Cardiac muscle cell (in vitro differentiated cells and primary cell): ENCODE results near the gene TNFRSF18. TPM values are rescaled to one million over a fixed set of nuclear protein-coding genes. Genes with fewer than 3 reads are reported as not detected.

ENCODE experiments used
- DNase-seq, 2 donors: peaks; one replicate each; pipeline versions ENCODE4 v3.0.0 to v3.0.0-alpha.2; 2010 to 2017; ENCODE audit warnings: low read depth in 1 of 2, low spot score in 1 of 2
- H3K27ac ChIP-seq: fragments of 200-600 bp; sonication (generic); 2 replicates; pipeline ENCODE4 v1.5.1; 2016
- H3K27me3 ChIP-seq: fragments of 200-600 bp; sonication (generic); 2 replicates; pipeline ENCODE4 v1.6.0; 2016; ENCODE audit warnings: control low read depth
- H3K36me3 ChIP-seq: fragments of 200-600 bp; sonication (generic); 2 replicates; pipeline ENCODE4 v1.5.1; 2016; ENCODE audit warnings: control low read depth
- H3K4me1 ChIP-seq: fragments of 200-600 bp; sonication (generic); 2 replicates; pipeline ENCODE4 v1.8.1; 2017; ENCODE audit warnings: low read depth, mild to moderate bottlenecking, mixed run types
- H3K4me3 ChIP-seq: fragments of 200-600 bp; sonication (generic); 2 replicates; pipeline ENCODE4 v1.5.1; 2016; ENCODE audit warnings: mild to moderate bottlenecking
- H3K9me3 ChIP-seq: fragments of 200-600 bp; sonication (generic); 2 replicates; pipeline ENCODE4 v1.5.1; 2017; ENCODE audit warnings: low read depth, mild to moderate bottlenecking, control low read depth
- CTCF ChIP-seq: IDR thresholded peaks from 2 replicates; pipeline ENCODE4 v1.5.1; 2012; ENCODE audit warnings: low read depth, mild to moderate bottlenecking, low read length
- polyA plus RNA-seq: library from polyadenylated mRNA; unstranded; fragments of >200 nt; fragmentation: Nextera tagmentation; extraction: Ambion mirVana; gene quantifications from 2 replicates; pipeline ENCODE4 v1.2.1, GENCODE V29; 2016
- total RNA-seq: library from RNA; depleted of rRNA; stranded (reverse); fragments of >200 nt; gene quantifications from 2 replicates; pipeline ENCODE4 v1.2.3, GENCODE V29; 2016

Gene TNFRSF18
- total and polyA plus RNA-seq, 2 experiments from 2014 or later, result 0.39 TPM; not detected in 1

DNA sequence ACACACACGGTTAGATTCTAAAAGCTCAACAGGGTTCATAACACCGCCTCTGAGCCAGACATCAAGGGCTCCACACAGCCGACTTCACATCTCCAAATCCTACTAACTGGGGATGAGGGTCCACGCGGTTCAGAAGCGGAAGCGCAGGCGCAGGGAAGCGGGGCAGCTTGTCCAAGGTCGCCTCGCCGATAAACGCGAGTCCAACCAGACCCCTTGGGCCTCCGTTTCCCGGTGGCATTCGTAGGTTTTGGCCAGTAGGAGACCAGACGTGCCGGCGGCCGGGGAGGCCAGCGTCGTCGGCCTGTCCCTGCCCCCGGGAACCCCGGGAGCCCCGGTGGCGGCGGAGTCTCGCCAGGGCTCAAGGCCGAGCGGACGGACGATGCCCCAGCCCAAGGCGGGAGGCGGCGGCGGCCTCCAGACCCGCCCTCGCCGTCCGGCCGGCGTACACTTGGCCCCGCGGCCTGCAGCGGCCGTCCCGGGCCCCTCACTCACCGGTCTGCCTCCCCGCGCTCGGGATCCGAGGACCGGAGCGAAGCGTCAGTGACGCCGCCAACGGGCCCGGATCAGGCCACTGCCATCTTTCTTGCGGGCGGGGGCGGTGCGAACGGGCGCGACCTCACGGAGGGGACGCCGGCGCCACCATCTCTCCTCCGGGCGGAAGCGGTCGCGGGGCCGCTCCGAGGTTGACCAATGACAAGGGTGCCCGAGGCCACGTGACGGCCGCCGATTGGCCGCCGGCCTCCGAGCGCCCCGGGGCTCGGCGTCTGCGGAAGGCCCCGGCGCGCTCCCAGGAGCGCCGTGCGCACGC lies 25.2 kb upstream of the TNFRSF18 start, which contains the start of gene SDF4:
TSS of gene SDF4 (minus strand) at position 602 of the 808 bp plus-strand sequence. CDS start 3,229 bp downstream, outside the sequence.
- Histone ChIP-seq H3K9me3 (no peaks in the 10 kb centered on the region), H3K4me1 (peaks cover 18% of the 10 kb centered on the region), H3K4me3 (peak within 1 kb of the TSS; percentile 96), H3K27me3 (no peaks in the 10 kb centered on the region), H3K36me3 (no peaks in the 10 kb centered on the region), H3K27ac (peak within 1 kb of the TSS; percentile 91)
- peak; percentile 97 to 98 for DNase-seq
- no peak for TF ChIP-seq CTCF

DNA sequence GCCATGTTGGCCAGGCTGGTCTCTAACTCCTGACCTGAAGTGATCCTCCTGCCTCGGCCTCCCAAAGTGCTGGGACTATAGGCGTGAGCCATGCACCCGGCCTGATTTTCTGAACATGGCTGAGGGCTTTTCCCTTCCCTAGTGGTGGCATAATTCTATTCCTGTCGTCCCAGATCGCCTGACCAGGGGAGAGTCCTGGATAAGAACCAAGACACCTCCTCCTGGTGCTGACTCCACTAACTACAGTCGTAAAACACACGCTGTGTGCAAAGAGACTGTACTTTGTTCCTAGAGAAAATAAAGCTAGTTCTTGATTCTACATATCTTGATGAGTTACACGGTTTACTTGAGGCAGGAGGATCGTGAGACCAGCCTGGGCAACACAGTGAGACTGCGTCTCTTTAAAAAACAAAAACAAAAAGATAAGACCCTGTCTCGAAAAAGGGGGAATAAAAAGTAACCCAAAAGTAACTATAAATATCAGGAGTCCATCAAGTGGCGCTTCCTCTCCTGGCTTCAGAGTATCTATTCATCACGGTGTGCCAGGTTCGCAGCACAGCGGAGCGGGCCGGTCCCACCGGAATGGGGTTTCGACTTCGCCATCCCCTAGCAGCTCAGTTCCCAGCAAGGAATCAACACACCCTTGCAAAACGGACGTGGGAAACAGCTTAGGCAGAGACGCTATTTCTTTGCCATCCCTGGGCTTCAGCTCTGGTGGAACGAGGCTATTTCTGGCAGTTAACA lies 24.4 kb upstream of the TNFRSF18 start:
- peak in 1 of 2 donors; percentile 66 for DNase-seq
- H3K9me3 ChIP-seq, result no peaks in the 10 kb centered on the region
- no peaks in the 10 kb centered on the region for H3K27me3 ChIP-seq
- peak overlapping the region; percentile 91 for H3K27ac ChIP-seq
- peak overlapping the region; percentile 96 for H3K4me3 ChIP-seq
- H3K4me1 ChIP-seq, result peaks cover 18% of the 10 kb centered on the region
- H3K36me3 ChIP-seq, result no peaks in the 10 kb centered on the region
- TF ChIP-seq CTCF, result peak; percentile 35

DNA sequence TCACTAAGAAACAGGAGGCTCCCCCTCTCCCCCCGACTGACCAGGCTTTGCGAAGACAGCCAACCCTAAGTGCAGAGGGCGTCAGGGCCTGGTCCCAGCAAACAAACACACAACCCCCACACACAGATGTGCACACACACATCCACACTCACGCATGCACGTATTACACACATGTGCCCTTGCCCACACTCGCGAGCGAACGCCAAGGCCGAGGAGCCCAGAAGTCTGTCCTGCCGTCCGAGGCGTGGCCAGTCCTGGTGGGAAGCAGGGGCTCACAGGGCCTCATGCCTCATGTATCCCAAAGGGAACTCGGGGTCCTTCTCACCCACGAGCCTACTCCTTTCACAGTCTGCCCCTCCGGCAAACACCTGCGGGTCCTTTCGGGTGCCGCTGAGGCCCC lies 23.4 kb upstream of the TNFRSF18 start:
- peaks cover 18% of the 10 kb centered on the region for H3K4me1 ChIP-seq
- H3K27me3 ChIP-seq, result no peaks in the 10 kb centered on the region
- H3K4me3 ChIP-seq, result no peak overlapping the region
- H3K9me3 ChIP-seq, result no peaks in the 10 kb centered on the region
- no peaks in the 10 kb centered on the region for H3K36me3 ChIP-seq
- TF ChIP-seq CTCF, result no peak
- no peak for DNase-seq
- H3K27ac ChIP-seq, result no peak overlapping the region

DNA sequence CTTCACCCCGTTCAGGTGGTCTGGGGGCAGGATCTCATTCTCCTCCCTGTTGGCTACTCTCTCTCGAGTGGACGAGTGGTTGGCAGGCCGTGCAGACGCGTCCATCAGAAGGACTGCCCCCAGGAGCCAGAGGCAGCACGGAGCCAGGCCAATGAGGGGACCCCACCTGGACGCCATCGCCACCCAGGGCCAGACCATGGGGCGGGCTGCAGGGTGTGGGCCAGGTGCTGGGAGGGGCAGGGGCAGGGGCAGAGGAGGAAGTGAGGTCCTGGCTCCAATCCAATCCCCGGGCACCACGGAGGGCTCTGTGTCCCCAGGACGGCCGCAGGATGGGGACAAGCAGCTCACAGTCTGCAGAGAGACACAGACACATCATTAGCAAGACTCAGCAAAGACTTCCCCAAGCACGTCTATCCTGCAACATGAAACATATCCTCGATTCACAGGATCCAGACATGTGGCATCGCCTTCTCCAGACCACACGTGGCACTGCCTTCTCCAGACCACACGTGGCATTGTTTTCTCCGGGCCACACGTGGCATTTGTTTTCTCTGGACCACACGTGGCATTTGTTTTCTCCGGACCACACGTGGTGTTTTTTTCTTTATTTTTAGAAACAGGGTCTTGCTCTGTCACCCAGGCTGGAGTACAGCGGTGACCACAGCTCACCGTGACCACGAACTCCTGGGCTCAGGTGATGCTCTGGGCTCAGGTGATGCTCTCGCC lies 22.4 kb upstream of the TNFRSF18 start:
- Histone ChIP-seq H3K4me3 (no peak overlapping the region), H3K36me3 (peaks cover under 1% of the 10 kb centered on the region), H3K27me3 (no peaks in the 10 kb centered on the region), H3K4me1 (peaks cover 18% of the 10 kb centered on the region), H3K27ac (no peak overlapping the region), H3K9me3 (no peaks in the 10 kb centered on the region)
- TF ChIP-seq CTCF, result no peak
- DNase-seq, result no peak

GRCh38 chr1:1228187-1228586 lies 21.8 kb upstream of the TNFRSF18 start:
- Histone ChIP-seq H3K36me3 (peaks cover 7% of the 10 kb centered on the region), H3K27me3 (no peaks in the 10 kb centered on the region), H3K4me3 (no peak overlapping the region), H3K4me1 (peaks cover 18% of the 10 kb centered on the region), H3K9me3 (no peaks in the 10 kb centered on the region), H3K27ac (no peak overlapping the region)
- DNase-seq, result no peak
- TF ChIP-seq CTCF, result no peak
